Hepatocyte (in vitro differentiated cells): ENCODE measurements around the gene PABPC1L. TPM values are rescaled to one million over a fixed set of nuclear protein-coding genes. Genes with fewer than 3 reads are reported as not detected.

Experiments
- DNase-seq: peaks from one replicate; pipeline ENCODE4 v3.0.0-alpha.2; 2016; ENCODE audit warnings: low spot score
- H2AFZ ChIP-seq: fragments of 200-600 bp; sonication (generic); 2 replicates; pipeline ENCODE4 v1.6.0; 2016; ENCODE audit warnings: antibody characterized with exemption, mild to moderate bottlenecking
- H3K27ac ChIP-seq: fragments of 200-600 bp; sonication (generic); 2 replicates; pipeline ENCODE4 v1.5.1; 2016; ENCODE audit warnings: mild to moderate bottlenecking
- H3K27me3 ChIP-seq: fragments of 200-600 bp; sonication (generic); 2 replicates; pipeline ENCODE4 v1.6.1; 2016
- H3K36me3 ChIP-seq: fragments of 200-600 bp; sonication (generic); replicated peaks from 2 replicates; pipeline ENCODE4 v1.5.1; 2016; ENCODE audit warnings: low read depth; ENCODE audit not compliant: insufficient read depth
- H3K4me1 ChIP-seq: fragments of 200-600 bp; sonication (generic); 2 replicates; pipeline ENCODE4 v1.5.1; 2016; ENCODE audit warnings: mild to moderate bottlenecking, moderate library complexity; ENCODE audit not compliant: insufficient read depth
- H3K4me2 ChIP-seq: fragments of 200-600 bp; sonication (generic); 2 replicates; pipeline ENCODE4 v1.6.0; 2016
- H3K4me3 ChIP-seq: fragments of 200-600 bp; sonication (generic); 2 replicates; pipeline ENCODE4 v1.5.1; 2016; ENCODE audit warnings: mild to moderate bottlenecking
- H3K79me2 ChIP-seq: fragments of 200-600 bp; sonication (generic); 2 replicates; pipeline ENCODE4 v1.6.0; 2017; ENCODE audit warnings: mild to moderate bottlenecking
- H3K9me2 ChIP-seq: fragments of 200-600 bp; sonication (generic); replicated peaks from 2 replicates; pipeline ENCODE4 v1.6.0; 2017; ENCODE audit warnings: mild to moderate bottlenecking; ENCODE audit not compliant: insufficient read depth
- H3K9me3 ChIP-seq: fragments of 200-600 bp; sonication (generic); 2 replicates; pipeline ENCODE4 v1.5.1; 2016; ENCODE audit warnings: low read depth, mild to moderate bottlenecking
- H4K20me1 ChIP-seq: fragments of 200-600 bp; sonication (generic); 2 replicates; pipeline ENCODE4 v1.6.0; 2016; ENCODE audit warnings: mild to moderate bottlenecking; ENCODE audit not compliant: insufficient read depth, poor library complexity, severe bottlenecking
- EZH2 ChIP-seq: fragments of 200-600 bp; sonication (generic); IDR thresholded peaks from 2 replicates; pipeline ENCODE4 v1.6.1; 2016; ENCODE audit warnings: antibody characterized with exemption, mild to moderate bottlenecking, borderline replicate concordance
- EZH2phosphoT487 ChIP-seq: fragments of 200-600 bp; sonication (generic); IDR thresholded peaks from one replicate; pipeline ENCODE4 v1.6.1; 2018; ENCODE audit warnings: antibody characterized with exemption, mild to moderate bottlenecking, low read depth, moderate library complexity; ENCODE audit not compliant: unreplicated experiment, severe bottlenecking
- WGBS: methylation state at CpG from one replicate; pipeline ENCODE4 v1.1.6; 2016; ENCODE audit warnings: low lambda C conversion rate; ENCODE audit errors: missing lambda C conversion rate; 5-methylcytosine and 5-hydroxymethylcytosine counted together
- polyA plus RNA-seq: library from polyadenylated mRNA; unstranded; fragments of >200 nt; fragmentation: Nextera tagmentation; extraction: Ambion mirVana; gene quantifications from 2 replicates; pipeline ENCODE4 v1.2.1, GENCODE V29; 2016
- total RNA-seq: library from RNA; depleted of rRNA; stranded (reverse); fragments of >200 nt; gene quantifications from 2 replicates; pipeline ENCODE4 v1.2.3, GENCODE V29; 2014
- TF ChIP-seq, protein P1 (sequence below): fragments of 200-600 bp; sonication (generic); IDR thresholded peaks from 2 replicates; pipeline ENCODE4 v1.5.1; 2016; ENCODE audit warnings: antibody characterized with exemption, mild to moderate bottlenecking; ENCODE audit not compliant: poor library complexity

Gene PABPC1L
- total and polyA plus RNA-seq, 2 experiments from 2014 or later, result 15.6 to 23.5 TPM

DNA sequence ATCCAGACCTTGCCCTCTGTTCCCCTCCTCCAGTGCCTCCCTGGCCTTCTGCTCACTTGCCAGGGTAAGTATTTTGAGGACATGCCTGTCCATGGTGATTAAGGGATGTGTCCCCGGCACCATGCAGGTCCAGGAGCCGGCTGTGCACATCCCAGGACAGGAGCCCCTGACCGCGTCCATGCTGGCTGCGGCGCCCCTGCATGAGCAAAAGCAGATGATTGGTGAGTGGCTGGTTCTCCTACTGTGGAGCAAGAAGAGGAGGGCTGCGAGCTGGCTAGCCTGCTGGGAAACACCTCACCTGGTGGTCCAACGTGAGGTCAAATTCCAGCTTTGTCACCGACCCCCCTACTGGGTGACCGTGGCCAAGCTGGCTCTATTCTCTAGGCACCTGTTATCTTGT is 26.6 kb downstream of the PABPC1L start:
- Histone ChIP-seq H3K4me2 (no peak overlapping the region), H2AFZ (no peak overlapping the region), H4K20me1 (no peaks in the 10 kb centered on the region), H3K79me2 (no peaks in the 10 kb centered on the region), H3K27ac (no peak overlapping the region), H3K27me3 (no peaks in the 10 kb centered on the region), H3K4me3 (no peak overlapping the region), H3K9me3 (no peaks in the 10 kb centered on the region), H3K4me1 (no peaks in the 10 kb centered on the region), H3K9me2 (no peaks in the 10 kb centered on the region), H3K36me3 (no peaks in the 10 kb centered on the region)
- TF ChIP-seq, protein P1, sequence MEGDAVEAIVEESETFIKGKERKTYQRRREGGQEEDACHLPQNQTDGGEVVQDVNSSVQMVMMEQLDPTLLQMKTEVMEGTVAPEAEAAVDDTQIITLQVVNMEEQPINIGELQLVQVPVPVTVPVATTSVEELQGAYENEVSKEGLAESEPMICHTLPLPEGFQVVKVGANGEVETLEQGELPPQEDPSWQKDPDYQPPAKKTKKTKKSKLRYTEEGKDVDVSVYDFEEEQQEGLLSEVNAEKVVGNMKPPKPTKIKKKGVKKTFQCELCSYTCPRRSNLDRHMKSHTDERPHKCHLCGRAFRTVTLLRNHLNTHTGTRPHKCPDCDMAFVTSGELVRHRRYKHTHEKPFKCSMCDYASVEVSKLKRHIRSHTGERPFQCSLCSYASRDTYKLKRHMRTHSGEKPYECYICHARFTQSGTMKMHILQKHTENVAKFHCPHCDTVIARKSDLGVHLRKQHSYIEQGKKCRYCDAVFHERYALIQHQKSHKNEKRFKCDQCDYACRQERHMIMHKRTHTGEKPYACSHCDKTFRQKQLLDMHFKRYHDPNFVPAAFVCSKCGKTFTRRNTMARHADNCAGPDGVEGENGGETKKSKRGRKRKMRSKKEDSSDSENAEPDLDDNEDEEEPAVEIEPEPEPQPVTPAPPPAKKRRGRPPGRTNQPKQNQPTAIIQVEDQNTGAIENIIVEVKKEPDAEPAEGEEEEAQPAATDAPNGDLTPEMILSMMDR, result no peak
- TF ChIP-seq EZH2, result no peak
- TF ChIP-seq EZH2phosphoT487, result no peak
- DNase-seq, result no peak
- WGBS, result 97% methylated on average over 10 of the region's 10 CpGs

DNA sequence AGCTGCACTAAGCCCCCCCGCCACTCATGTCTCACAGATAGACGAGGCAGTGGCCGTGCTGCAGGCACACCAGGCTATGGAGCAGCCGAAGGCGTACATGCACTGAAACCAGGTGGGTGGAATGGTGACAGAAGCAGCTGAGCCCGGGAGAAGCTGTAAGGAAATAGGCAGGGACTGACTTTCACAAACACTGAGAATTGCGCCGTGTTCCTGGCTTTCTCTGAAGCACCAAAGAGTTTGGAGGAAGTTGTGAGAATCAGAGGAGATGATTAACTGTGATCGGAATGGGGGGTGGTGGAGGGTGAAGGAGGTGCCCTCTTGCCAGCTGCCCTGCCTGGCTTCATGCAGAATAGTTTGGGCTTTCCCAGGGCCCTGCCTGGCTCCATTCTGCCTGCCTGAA is 28.8 kb downstream of the PABPC1L start:
- no peaks in the 10 kb centered on the region for H4K20me1 ChIP-seq
- H3K4me1 ChIP-seq, result no peaks in the 10 kb centered on the region
- no peak overlapping the region for H3K4me3 ChIP-seq
- WGBS, result 90% methylated on average over 9 of the region's 9 CpGs
- H3K27ac ChIP-seq, result no peak overlapping the region
- H3K36me3 ChIP-seq, result no peaks in the 10 kb centered on the region
- no peak for DNase-seq
- no peak overlapping the region for H2AFZ ChIP-seq
- H3K9me2 ChIP-seq, result no peaks in the 10 kb centered on the region
- H3K27me3 ChIP-seq, result no peaks in the 10 kb centered on the region
- TF ChIP-seq EZH2 (no peak), EZH2phosphoT487 (no peak)
- TF ChIP-seq, protein P1, result no peak
- H3K79me2 ChIP-seq, result no peaks in the 10 kb centered on the region
- no peaks in the 10 kb centered on the region for H3K9me3 ChIP-seq
- H3K4me2 ChIP-seq, result no peak overlapping the region

DNA sequence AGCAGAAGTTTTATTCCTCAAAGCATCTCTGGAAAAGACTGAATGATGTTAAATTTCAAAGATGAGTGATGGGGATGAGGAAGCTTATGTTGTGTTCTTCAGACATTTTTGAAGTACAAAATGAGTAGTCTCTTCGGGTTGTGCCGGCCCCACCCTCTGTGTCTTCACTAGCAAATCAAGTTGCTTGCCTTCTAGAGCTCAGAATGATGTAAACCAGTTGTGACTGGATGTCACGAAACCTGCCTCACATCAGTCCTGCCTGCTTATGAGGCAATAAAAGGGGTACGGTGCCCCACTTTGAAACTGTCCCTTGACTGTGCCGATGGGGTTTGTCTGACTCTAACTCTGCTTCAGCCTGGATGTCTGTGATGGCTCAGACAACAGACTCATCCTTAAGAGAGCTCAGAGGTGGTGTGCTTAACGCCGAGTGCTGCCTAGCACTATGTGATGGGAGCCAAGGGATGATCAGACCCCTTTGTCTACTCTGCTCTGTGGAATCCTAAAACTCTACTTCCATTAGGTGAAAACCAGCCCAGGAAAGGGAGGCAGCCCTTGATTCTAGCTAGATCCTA is 31.3 kb downstream of the PABPC1L start:
- H3K4me2 ChIP-seq, result no peak overlapping the region
- DNase-seq, result no peak
- no peak for TF ChIP-seq EZH2phosphoT487
- no peaks in the 10 kb centered on the region for H3K27me3 ChIP-seq
- H3K79me2 ChIP-seq, result no peaks in the 10 kb centered on the region
- no peaks in the 10 kb centered on the region for H4K20me1 ChIP-seq
- H3K36me3 ChIP-seq, result no peaks in the 10 kb centered on the region
- no peaks in the 10 kb centered on the region for H3K9me2 ChIP-seq
- 86% methylated on average over 7 of the region's 7 CpGs for WGBS
- no peaks in the 10 kb centered on the region for H3K9me3 ChIP-seq
- H3K27ac ChIP-seq, result no peak overlapping the region
- H3K4me3 ChIP-seq, result no peak overlapping the region
- no peaks in the 10 kb centered on the region for H3K4me1 ChIP-seq
- no peak overlapping the region for H2AFZ ChIP-seq

DNA sequence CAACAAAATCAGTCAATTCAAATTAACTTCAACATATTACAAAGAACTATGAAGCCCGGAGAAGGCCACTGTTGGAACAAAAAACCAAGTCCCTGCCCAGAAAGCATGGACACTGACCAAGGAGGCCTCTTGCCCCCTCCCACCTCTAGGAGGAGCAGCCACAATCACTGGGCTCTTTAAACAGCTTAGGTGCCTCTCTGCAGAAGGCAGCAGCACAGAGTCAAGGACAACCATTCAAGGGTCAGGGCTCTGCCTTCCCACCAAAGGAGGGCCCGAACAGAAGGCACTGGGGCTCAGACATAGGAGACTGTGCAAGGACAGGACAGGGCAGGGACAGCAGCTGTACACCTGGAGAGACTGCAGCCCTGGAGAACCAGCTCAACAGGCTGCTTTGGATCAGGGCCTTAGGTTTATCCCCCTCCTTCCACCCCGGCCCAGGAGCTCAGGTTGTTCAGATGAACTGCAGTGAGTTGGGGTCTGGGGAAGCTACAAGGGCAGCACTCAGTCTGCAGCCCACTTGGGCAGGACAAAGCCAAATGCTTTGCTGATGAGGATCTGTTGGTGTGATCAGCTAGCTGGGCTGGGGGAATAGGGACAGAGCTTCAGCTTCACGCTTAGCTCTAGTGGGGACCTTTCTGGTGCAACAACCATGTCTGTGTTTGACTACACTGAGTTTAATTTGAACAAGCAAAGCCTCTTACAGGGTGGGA is 32.6 kb downstream of the PABPC1L start:
- Histone ChIP-seq H3K4me2 (no peak overlapping the region), H3K36me3 (no peaks in the 10 kb centered on the region), H3K4me3 (no peak overlapping the region), H3K9me3 (no peaks in the 10 kb centered on the region), H3K4me1 (no peaks in the 10 kb centered on the region), H3K27ac (no peak overlapping the region), H4K20me1 (no peaks in the 10 kb centered on the region), H3K27me3 (no peaks in the 10 kb centered on the region), H3K79me2 (no peaks in the 10 kb centered on the region), H2AFZ (no peak overlapping the region), H3K9me2 (no peaks in the 10 kb centered on the region)
- WGBS, result 92% methylated on average over 4 of the region's 4 CpGs
- TF ChIP-seq, protein P1, result no peak
- TF ChIP-seq EZH2phosphoT487 (no peak), EZH2 (no peak)
- no peak for DNase-seq
